ENCODE data around the gene OSBP. TPM values are rescaled to one million over a fixed set of nuclear protein-coding genes. Genes with fewer than 3 reads are reported as not detected.

OSBP gene
- total and polyA plus RNA-seq, 9 of the 15 experiments (the other 6 are each of a cell fraction or from before 2014, with no cell fraction given): 11.7 to 49.0 (median 28.7) TPM

DNA sequence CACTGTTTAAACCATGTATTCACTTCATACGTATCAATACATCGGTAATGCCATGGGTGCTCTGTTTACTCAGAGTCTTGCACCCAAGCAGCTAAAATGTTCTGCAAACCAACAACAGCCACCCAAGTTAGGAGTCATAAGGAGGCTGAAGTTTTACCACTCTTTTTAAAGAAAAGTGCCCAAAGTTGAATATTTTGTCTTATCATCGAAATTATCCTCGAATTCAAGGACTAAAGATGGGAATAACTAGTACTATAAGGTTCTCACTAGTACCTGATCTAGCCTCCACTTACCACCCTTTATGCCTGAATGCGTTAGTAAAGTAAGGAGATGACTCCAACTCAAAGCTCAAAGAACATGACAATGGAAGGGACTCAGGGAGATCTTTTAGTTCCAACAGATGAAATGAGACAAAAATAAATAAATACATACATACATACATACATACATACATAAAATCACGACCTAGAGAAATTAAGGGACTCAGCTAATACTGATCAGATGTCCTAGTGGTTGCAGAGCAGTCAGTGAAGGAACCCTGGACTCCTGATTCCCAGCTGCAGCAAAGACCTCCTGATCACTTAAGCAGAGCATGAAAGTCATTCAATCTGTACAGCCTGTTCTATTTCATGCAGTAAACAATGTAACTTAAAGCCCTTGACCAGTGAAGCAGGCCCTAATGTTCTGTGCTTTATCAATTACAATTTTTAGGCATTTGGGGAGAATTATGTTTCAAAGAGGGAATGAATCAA is 7.7 kb downstream of the OSBP start:
- H3K4me1 ChIP-seq (replicated peaks in 1 of 2; ENCODE audit: control insufficient read depth in 2 of 2, insufficient read depth in 2 of 2, low read length in 2 of 2): peaks cover 0 to 14% of the 10 kb centered on the region in 2 experiments; a peak in 2 of 5 replicates
- H3K27me3 ChIP-seq (ENCODE audit: control insufficient read depth in 2 of 2, insufficient read depth in 2 of 2, low read length in 2 of 2): no peaks in the 10 kb centered on the region
- no peak overlapping the region for H3K4me2 ChIP-seq (ENCODE audit: insufficient read depth, low read length)
- WGBS (ENCODE audit: insufficient coverage, low coverage, missing lambda C conversion rate): 86% methylated on average over 6 of the region's 6 CpGs
- ChIA-PET CTCF (ENCODE audit: low intra/inter-chr PET ratio) (no interaction called here), POLR2A (interaction anchor here (0.6 to 1.7 kb wide), 6 partner anchors 8 to 42 kb away, joined by 3 to 7 read pairs (median 3); no protein-coding TSS in a partner anchor)
- peaks cover 95% of the 10 kb centered on the region for H3K36me3 ChIP-seq (ENCODE audit: control insufficient read depth, insufficient read depth, low read length)
- H3K79me2 ChIP-seq (ENCODE audit: control insufficient read depth, insufficient read depth, low read length): peaks cover 51% of the 10 kb centered on the region
- H2AFZ ChIP-seq (ENCODE audit: low read depth, low read length): no peak overlapping the region
- in situ Hi-C loops (cut with MboI): no loop called here
- no peak overlapping the region for H3K4me3 ChIP-seq
- ATAC-seq (no peak), DNase-seq (ENCODE audit: extremely low read depth in 1 of 4, low spot score in 3 of 4) (no peak), FAIRE-seq (no peak)
- H3K9ac ChIP-seq (ENCODE audit: insufficient read depth in 1 of 2, low read depth in 2 of 2, low read length in 2 of 2): no peak overlapping the region
- BruUV-seq (replicated peaks): no TSS peak
- intact Hi-C loops (cut with micrococcal nuclease): no loop called here
- H4K20me1 ChIP-seq (replicated peaks; ENCODE audit: control insufficient read depth, insufficient read depth, low read length): peaks cover 3% of the 10 kb centered on the region; the same call in 1 of the 2 replicates
- no peaks in the 10 kb centered on the region for H3K9me1 ChIP-seq (ENCODE audit: control insufficient read depth, insufficient read depth, low read length)
- TF ChIP-seq, protein P1, sequence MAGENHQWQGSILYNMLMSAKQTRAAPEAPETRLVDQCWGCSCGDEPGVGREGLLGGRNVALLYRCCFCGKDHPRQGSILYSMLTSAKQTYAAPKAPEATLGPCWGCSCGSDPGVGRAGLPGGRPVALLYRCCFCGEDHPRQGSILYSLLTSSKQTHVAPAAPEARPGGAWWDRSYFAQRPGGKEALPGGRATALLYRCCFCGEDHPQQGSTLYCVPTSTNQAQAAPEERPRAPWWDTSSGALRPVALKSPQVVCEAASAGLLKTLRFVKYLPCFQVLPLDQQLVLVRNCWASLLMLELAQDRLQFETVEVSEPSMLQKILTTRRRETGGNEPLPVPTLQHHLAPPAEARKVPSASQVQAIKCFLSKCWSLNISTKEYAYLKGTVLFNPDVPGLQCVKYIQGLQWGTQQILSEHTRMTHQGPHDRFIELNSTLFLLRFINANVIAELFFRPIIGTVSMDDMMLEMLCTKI (IDR thresholded peaks at IDR 0.05; ENCODE audit: partially characterized antibody): no peak
- no peak for TF ChIP-seq PHF21A (IDR thresholded peaks at IDR 0.05; ENCODE audit: borderline replicate concordance, low read depth)
- TF ChIP-seq, protein P2, sequence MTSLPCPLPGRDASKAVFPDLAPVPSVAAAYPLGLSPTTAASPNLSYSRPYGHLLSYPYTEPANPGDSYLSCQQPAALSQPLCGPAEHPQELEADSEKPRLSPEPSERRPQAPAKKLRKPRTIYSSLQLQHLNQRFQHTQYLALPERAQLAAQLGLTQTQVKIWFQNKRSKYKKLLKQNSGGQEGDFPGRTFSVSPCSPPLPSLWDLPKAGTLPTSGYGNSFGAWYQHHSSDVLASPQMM (CRISPR knock-in tag; IDR thresholded peaks at IDR 0.05): no peak
- peak; percentile 76 for TF ChIP-seq ZNF316 (IDR thresholded peaks at IDR 0.05)
- TF ChIP-seq SPI1 (IDR thresholded peaks at IDR 0.05; ENCODE audit: borderline replicate concordance, low read depth, low read length): no peak
- no peak for TF ChIP-seq RBM15 (IDR thresholded peaks at IDR 0.05; ENCODE audit: insufficient read depth, low read length)
- TF ChIP-seq EWSR1 (IDR thresholded peaks at IDR 0.05; ENCODE audit: borderline replicate concordance, low read depth, partially characterized antibody): no peak
- no peak for TF ChIP-seq GTF2A2 (tag; IDR thresholded peaks at IDR 0.05)
- TF ChIP-seq C11orf30 (IDR thresholded peaks at IDR 0.05; ENCODE audit: low read depth): peak; percentile 62
- TF ChIP-seq RBM14 (IDR thresholded peaks at IDR 0.05; ENCODE audit: borderline replicate concordance, insufficient read depth, low read depth, low read length): no peak
- no peak for TF ChIP-seq HLTF (IDR thresholded peaks at IDR 0.05)
- TF ChIP-seq MAFF (IDR thresholded peaks at IDR 0.05; ENCODE audit: low read length): 0 out of 2 replicates have a peak, but pooled peaks have one; percentile 8
- TF ChIP-seq NR3C1 (CRISPR knock-in tag; IDR thresholded peaks at IDR 0.05): no peak
- H3K27ac ChIP-seq (ENCODE audit: extremely low read depth, low read depth, low read length): no peak overlapping the region
- H3K9me3 ChIP-seq (replicated peaks; ENCODE audit: control insufficient read depth, insufficient read depth, low read depth, low read length): no peaks in the 10 kb centered on the region

Data from K562 (cell line).